Measurements from ENCODE around the gene CEP131. TPM values are rescaled to one million over a fixed set of nuclear protein-coding genes. Genes with fewer than 3 reads are reported as not detected.

CEP131 gene
- total RNA-seq, 1 donor from 2014 or later, result 33.2 TPM

DNA sequence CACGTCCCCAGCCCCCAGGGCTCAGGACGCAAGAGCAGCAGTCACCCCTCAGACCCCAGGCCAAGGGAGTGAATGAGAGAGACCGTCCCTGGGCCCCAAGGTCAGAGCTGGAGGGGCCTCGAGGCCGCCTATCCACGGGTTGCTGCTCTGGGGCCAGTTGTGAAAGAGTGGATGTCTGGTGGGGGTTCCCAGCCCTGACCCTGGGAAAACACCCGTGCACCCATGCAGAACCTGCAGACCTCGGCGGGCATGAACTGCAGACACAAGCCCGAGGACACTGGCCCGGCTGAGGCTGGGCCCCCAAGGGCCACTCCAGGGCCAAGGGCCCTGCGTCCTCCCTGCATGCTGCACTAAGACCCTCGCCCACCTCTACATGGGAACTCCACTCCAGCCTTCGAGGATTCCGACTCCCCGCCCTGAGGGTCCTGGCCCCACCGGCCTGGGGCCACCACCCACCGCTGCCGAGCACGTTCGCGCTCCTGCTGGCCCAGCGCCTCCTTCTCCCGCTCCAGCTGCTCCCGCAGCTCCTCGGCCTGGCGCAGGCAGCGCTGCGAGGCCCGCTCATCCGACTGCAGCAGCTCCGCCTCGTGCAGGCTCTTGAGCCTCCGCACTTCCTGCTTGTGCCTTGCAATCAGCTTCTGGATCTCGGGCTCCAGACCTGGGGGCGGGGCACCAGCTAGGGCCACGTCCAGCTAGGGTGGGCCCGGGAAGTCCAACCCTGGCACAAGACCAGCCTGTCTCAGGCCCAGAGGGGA, 29.1 kb downstream of the CEP131 start:
- Mint-ChIP-seq H3K4me3 (ENCODE audit: low read depth) (no peak overlapping the region), H3K27ac (no peak overlapping the region), H3K36me3 (ENCODE audit: insufficient read depth) (no peaks in the 10 kb centered on the region), H3K4me1 (ENCODE audit: low read depth) (no peaks in the 10 kb centered on the region), H3K27me3 (no peaks in the 10 kb centered on the region), H3K9me3 (ENCODE audit: low read depth) (no peaks in the 10 kb centered on the region)
- DNase-seq (ENCODE audit: low spot score, unreplicated experiment), result no peak
- TF ChIP-seq, protein P1, sequence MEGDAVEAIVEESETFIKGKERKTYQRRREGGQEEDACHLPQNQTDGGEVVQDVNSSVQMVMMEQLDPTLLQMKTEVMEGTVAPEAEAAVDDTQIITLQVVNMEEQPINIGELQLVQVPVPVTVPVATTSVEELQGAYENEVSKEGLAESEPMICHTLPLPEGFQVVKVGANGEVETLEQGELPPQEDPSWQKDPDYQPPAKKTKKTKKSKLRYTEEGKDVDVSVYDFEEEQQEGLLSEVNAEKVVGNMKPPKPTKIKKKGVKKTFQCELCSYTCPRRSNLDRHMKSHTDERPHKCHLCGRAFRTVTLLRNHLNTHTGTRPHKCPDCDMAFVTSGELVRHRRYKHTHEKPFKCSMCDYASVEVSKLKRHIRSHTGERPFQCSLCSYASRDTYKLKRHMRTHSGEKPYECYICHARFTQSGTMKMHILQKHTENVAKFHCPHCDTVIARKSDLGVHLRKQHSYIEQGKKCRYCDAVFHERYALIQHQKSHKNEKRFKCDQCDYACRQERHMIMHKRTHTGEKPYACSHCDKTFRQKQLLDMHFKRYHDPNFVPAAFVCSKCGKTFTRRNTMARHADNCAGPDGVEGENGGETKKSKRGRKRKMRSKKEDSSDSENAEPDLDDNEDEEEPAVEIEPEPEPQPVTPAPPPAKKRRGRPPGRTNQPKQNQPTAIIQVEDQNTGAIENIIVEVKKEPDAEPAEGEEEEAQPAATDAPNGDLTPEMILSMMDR (IDR thresholded peaks at IDR 0.05; ENCODE audit: unreplicated experiment), result no peak

DNA sequence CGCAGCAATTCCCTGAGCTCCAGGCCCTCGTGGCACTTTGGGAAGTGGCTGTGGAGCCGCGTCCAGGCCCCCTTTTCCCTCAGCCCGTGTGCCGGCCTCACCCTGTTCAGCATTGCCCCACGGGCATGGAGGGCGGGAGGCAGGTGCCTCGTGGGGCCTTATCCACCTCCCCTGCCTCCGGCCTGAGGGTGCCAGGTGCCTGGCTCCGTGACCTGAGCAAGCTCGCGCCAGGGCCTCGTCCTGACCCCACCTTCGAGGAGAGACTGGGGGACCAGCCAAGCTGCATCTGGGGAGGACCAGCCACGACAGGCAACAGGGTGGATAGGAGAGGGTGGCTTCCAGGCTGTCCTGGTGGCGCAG, 29.7 kb downstream of the CEP131 start:
- no peak for DNase-seq (ENCODE audit: low spot score, unreplicated experiment)

DNA sequence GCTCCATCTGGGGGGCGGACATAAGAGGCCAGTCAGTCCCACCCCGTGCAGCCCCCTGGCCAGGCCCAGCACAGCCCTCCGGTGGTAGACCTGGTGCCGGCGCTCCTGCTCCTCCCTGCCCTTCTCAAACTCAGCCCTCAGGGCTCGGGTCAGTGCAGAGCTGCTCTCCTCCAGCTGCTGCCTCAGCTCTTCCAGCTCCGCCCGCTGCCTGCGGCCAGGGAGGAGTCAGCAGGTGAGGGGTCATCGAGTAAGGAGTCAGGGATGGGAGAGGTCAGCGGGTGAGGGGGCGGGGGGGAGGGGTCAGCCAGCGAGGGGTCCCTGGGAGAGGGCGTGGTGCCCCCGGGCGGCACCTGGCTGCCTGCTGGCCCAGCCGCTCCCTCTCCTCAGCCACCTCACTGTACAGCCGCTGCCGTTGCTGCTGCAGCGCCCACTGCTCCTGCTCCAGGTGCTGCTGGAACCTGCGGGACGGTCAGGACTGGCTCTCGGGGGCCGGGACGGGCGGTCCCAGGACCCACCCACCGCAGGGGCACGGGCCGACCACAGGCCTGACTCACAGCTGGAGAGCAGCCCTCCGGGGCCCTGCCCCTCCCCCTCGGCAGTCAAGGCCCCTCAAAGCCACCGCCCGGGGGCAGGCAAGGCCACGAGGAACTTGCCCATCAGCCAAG, 30.2 kb downstream of the CEP131 start:
- DNase-seq (ENCODE audit: low spot score, unreplicated experiment), result no peak
- Mint-ChIP-seq H3K27ac (no peak overlapping the region), H3K36me3 (ENCODE audit: insufficient read depth) (no peaks in the 10 kb centered on the region), H3K4me1 (ENCODE audit: low read depth) (no peaks in the 10 kb centered on the region), H3K4me3 (ENCODE audit: low read depth) (no peak overlapping the region), H3K27me3 (no peaks in the 10 kb centered on the region), H3K9me3 (ENCODE audit: low read depth) (no peaks in the 10 kb centered on the region)
- TF ChIP-seq, protein P1 (IDR thresholded peaks at IDR 0.05; ENCODE audit: unreplicated experiment), result no peak

More for the DNA sequence above, 29.7 kb downstream of the CEP131 start:
- Mint-ChIP-seq H3K27me3 (no peaks in the 10 kb centered on the region), H3K27ac (no peak overlapping the region), H3K4me1 (ENCODE audit: low read depth) (no peaks in the 10 kb centered on the region), H3K36me3 (ENCODE audit: insufficient read depth) (no peaks in the 10 kb centered on the region), H3K9me3 (ENCODE audit: low read depth) (no peaks in the 10 kb centered on the region), H3K4me3 (ENCODE audit: low read depth) (no peak overlapping the region)
- TF ChIP-seq, protein P1 (IDR thresholded peaks at IDR 0.05; ENCODE audit: unreplicated experiment), result no peak

DNA sequence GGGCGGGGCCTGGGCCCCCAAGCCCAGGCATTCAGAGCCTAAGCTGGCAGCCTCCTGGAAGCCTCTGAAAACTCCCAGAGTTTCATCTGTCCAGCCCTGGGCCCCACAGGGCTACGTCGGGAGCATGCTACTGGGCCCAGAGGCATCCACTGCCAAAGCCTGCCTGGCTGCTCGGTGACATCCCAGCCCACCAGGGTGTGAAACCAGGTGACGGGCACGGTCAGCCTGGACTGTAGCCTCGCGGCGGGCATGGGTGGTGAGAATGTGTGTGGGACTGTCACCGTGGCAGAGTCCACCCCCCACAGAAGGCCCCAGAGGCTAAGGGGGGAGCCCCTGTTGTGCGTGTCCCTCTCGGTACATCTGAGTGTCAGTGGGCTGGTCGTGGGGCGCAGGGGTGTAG, 31.1 kb downstream of the CEP131 start:
- no peak overlapping the region for H3K4me3 Mint-ChIP-seq (ENCODE audit: low read depth)
- TF ChIP-seq, protein P1 (IDR thresholded peaks at IDR 0.05; ENCODE audit: unreplicated experiment), result no peak
- H3K27ac Mint-ChIP-seq, result no peak overlapping the region
- no peak for DNase-seq (ENCODE audit: low spot score, unreplicated experiment)
- no peaks in the 10 kb centered on the region for H3K36me3 Mint-ChIP-seq (ENCODE audit: insufficient read depth)
- no peaks in the 10 kb centered on the region for H3K4me1 Mint-ChIP-seq (ENCODE audit: low read depth)
- no peaks in the 10 kb centered on the region for H3K27me3 Mint-ChIP-seq
- no peaks in the 10 kb centered on the region for H3K9me3 Mint-ChIP-seq (ENCODE audit: low read depth)

DNA sequence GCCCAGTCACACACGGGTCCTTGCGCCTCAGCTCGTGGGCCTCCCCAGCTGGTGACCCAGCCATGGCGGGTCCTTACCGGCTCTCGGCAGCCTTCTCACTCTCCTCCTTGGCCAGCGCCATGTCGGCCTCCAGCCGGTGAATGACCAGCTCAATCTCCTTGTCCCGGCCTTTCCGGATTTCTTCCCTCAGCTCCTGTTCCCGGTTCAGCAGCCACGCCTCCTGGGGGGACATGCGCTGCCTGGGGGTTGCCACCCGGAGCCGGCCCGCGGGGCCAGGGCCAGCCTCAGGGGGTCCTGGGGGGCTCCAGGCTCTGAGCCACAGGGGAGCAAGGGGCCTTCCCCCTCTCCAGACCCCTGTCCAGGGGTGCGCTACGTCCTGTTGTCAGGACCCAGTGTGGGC, 31.6 kb downstream of the CEP131 start:
- Mint-ChIP-seq H3K4me1 (ENCODE audit: low read depth) (no peaks in the 10 kb centered on the region), H3K9me3 (ENCODE audit: low read depth) (no peaks in the 10 kb centered on the region), H3K27ac (no peak overlapping the region), H3K27me3 (no peaks in the 10 kb centered on the region), H3K4me3 (ENCODE audit: low read depth) (no peak overlapping the region), H3K36me3 (ENCODE audit: insufficient read depth) (no peaks in the 10 kb centered on the region)
- DNase-seq (ENCODE audit: low spot score, unreplicated experiment), result no peak
- TF ChIP-seq, protein P1 (IDR thresholded peaks at IDR 0.05; ENCODE audit: unreplicated experiment), result no peak
